T-helper 2 cell (primary cell): ENCODE measurements around the gene ZBTB20.
A peak's percentile ranks its signal among the peaks of the same experiment; 100 is the strongest.

ENCODE experiments used
- DNase-seq, 5 experiments: peaks; one replicate each; pipeline versions ENCODE4 v3.0.0 to v3.0.0-alpha.2; 2012 to 2022

Gene ZBTB20

GRCh38 chr3:114355653-114356052 is 791.4 kb downstream of the ZBTB20 start:
- no peak for DNase-seq

DNA sequence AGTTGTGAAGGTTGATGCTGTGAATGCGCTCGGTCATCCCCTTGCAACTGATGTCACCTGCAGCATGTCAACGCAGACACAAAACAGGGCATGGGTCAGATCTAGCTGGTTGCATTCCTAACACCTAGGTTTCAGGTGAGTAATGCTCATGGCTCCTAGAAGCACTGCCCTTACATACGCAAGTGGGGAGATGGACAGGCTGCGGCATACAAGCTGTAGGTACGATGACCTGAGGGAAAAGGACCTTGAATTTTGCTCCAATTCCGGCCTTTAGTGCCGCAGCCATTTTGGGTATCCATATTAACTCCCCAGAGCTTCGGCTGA is 795.3 kb downstream of the ZBTB20 start:
- DNase-seq = no peak

DNA sequence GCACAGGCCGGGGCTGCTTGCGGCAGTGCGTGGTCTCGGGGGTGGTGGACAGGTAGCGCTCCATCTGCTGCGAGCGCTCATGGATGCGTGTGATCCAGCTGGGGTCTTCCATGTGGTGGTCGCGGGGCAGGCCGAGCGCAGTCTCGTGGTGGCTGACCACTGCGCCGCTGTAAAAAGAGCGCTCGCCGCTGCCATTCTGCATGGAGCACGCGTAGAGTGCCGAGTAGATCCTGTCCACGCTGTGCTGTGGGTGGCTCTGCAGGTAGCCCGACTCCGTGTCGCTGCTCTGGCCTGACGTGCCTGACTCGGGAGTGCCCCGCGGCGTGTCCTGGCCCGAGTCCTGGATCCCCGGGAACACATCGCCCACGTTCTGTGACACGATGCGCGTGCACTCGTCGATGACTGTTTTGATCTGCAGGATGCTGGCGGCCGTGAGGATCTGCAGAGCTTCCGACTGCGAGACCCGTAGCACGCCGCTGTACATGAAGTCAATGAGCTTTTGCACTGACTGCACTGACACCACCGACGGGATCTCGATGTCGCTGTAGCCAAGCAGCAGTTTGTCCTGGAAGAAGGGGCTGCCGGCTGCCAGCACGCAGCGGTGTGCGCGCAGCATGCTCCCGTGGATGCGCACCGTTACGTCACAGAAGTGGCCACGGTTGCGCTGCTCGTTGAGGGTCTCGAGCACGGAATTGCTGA is 795.8 kb downstream of the ZBTB20 start:
- DNase-seq = no peak

DNA sequence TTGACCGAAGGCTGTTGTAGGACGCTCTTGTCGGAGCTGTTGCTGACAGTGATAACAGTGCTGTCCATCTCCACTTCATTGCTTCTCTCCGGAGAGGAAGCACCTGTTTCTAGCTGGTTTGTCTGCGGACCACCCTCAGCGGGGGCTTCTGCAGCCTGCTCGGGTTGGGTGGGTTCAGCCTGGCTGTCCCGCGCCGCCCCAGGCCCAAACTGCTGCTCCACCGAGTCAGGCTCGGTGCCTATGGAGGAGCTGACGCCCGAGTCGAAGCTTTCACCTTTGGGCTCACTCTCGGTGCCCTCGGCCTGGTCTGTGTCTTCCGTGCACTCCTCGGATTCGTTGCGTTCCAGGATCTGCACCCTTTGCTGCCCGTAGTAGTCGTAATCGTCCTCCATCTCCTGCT is 796.4 kb downstream of the ZBTB20 start:
- no peak for DNase-seq

DNA sequence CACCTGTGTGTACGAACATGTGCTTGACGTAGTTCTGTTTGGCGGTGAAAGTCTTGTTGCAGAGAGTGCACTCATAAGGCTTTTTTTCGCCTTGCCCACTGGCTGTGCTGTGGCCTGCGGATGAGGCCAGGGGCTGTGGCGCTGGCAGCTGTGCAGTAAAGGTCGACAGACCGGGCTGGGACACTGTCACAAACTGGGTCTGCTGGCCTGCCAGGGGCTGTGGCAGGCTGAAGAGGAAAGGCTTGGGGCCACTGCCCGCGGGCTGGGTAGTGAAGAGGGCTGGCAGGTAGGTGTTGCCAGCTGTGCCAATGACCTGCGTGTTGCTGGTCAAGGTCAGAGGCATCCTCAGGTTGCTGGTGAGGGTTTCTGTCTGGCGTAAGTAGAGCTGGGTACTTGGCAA is 796.8 kb downstream of the ZBTB20 start:
- DNase-seq = no peak

DNA sequence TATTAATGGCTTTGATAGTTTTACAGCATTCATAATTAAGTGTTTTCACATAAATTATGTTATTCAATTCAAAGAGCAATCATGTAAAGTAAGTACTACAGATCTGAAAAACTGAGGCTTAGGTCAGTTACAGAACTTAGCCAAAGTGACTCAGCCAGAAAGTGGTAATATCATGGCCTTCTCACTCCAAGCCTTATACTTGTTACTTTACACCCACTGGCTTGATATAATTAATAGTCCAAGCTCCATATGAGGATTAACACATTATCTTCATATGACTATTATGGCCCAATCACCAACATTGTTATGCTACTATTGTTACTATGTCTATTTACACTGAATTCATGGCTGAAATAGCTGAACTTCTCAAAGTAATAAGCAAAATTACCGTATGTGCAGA is 802.6 kb downstream of the ZBTB20 start:
- no peak for DNase-seq

DNA sequence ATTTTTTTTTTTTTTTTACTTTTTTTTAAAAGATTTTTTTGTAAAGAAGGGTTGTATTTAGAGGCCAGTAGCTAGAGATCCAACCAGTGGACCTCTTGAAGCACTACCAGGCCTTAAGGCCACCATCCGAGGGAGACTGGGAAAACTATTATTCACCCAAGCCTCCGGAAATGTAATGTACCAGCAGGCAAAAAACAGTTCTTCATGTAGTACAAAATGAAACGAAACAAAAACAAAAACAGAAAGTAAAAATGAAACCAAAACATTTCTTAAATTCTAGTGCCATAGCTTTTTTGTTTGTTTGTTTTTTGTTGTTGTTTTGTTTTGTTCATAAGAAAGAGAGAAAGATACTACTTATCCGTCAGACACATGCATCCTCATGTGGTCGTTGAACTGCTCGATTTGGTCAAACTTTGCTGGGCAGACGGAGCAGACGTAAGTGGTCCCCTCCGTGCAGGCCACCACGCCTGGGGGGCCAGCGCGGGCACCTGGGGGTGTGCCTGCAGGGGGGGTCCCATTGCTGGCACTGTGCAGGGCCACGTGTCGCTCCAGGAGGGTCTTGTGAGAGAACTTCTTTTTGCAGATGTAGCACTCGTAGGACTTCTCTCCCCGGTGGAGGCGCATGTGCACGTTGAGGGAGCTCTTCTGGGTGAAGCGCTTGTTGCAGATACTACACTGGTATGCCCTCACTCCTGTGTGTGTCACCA is 808.3 kb downstream of the ZBTB20 start:
- DNase-seq = peak in 1 of 5 experiments; percentile 55

- no peak for DNase-seq
These were observed 810.2 kb downstream of the ZBTB20 start for GRCh38 chr3:114336857-114337256.

DNA sequence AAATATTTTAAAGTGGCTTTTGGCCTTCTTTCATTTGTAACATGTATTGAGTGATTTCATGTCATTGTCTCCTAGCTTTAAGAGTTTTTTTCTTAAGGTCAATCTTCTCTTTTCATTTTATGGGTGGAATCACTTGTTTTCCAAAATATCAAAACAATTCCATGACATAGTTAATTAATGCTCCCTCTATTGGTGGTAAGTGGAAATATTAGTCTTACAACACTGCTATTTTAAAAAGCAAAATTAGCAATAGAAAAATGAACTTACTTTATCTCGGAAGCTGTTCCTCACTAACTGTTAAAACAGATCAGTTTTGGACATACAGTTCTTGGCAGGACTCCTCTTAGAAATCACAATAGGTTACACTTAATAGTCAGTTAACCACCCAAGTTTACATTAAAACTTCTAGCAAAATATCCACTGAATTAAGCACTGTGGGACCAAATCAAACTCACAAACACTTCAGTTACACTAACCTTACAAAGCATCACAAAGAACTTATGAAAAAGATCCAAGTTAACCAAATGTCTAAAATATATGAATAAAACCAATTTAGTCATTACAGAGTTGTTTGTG is 810.9 kb downstream of the ZBTB20 start:
- DNase-seq = no peak

GRCh38 chr3:114333923-114334240 is 813.2 kb downstream of the ZBTB20 start:
- no peak for DNase-seq

DNA sequence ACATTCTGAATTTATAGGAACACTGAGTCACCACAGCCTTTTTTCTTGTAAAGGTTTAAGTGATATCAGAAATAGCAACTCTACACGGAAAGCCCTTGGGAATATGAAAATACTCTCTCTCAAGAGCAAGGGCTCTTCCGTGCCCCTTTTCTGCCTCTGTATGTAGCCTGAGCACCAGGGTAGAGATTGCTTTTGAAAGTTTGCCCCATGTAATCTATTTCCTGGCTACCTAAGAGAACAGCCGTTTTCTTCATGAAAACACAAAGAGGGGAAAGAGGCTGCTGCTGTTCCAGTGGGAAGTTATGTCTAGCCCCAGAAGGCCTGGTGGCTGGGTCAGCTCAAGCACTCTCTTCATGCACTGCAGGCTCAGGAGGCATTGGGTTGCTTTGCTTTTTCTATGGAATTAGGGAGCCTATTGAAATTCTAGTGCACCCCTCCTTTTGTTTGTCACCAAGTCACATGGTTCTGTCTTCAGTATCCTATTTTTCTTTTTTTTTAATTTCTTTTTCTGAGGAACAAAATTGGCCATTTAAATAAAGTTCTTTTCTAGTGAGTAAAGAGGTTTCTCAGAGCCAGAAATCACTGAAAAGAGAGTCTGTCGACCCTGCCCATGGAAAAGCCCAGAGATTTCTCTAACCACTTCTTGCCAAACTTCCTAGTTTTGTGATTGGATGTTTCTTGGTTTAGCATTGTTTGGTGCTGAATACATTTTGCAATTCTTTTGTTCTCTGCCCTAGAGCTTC is 813.7 kb downstream of the ZBTB20 start:
- no peak for DNase-seq

GRCh38 chr3:114332342-114333179 is 814.5 kb downstream of the ZBTB20 start:
- DNase-seq = peak in 1 of 5 experiments; percentile 67

DNA sequence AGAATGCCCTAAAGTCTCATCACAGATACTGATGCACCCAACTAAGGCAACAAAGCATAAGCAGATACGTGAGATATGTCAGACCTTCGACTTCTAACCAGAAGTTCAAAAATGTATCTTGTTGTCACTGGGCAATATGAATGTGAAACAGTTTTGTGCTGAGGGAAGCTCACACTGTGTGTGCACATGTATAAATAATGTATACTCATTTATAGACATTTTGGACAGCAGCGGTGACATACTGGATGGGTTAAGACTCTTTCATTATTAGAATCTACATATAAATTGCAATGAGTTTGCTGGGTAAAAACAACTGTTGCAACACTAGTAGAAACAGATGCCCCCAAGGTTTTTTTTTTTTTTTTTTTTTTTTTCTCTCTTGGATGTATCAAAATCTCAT is 815.4 kb downstream of the ZBTB20 start:
- DNase-seq = peak in 1 of 5 experiments; percentile 44

GRCh38 chr3:114331007-114331406 is 816.1 kb downstream of the ZBTB20 start:
- no peak for DNase-seq

- DNase-seq = peak in 1 of 5 experiments; percentile 40
These were observed 817.3 kb downstream of the ZBTB20 start for GRCh38 chr3:114329823-114330222.

DNA sequence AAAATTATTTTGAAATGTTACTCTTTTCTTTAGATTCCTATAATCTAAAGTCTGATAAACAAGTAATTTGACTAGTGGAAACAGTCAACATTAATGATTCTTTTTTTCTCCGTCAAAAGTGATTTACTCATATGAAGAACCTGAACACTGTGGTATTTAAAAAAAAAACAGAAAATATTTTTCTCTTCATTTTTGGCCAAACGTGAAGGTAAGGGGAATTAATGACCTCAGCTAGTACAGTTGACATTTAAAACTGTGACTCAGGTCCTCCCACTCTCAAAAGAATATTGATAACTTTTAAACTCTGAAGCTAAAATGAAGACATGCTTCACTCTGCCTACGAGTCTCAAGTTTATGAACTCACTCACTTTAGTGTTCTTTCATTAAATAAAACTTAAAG is 818.7 kb downstream of the ZBTB20 start:
- DNase-seq = peak in 1 of 5 experiments; percentile 62

GRCh38 chr3:114327665-114328064 is 819.4 kb downstream of the ZBTB20 start:
- peak in 1 of 5 experiments; percentile 57 for DNase-seq

GRCh38 chr3:114323546-114324254 is 823.4 kb downstream of the ZBTB20 start:
- peak in 1 of 5 experiments; percentile 66 for DNase-seq

DNA sequence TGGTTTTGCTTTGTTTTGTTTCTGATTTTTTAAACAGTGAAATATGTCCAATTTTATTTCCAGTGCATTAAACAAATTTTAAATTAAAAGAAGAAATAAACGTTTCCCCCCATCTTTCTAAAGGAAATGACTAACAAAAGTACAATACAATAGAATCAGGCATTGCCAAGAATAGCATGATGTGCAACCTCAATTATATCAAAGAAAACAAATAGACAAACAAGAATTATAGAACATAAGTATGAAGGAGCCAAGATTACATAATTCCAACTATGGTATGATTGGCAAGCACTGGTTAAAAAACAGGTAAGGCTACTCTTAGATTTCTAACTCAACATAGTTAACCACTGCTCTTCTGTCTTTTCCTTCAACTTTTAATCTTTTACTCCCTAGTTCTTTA is 826.8 kb downstream of the ZBTB20 start:
- no peak for DNase-seq

DNA sequence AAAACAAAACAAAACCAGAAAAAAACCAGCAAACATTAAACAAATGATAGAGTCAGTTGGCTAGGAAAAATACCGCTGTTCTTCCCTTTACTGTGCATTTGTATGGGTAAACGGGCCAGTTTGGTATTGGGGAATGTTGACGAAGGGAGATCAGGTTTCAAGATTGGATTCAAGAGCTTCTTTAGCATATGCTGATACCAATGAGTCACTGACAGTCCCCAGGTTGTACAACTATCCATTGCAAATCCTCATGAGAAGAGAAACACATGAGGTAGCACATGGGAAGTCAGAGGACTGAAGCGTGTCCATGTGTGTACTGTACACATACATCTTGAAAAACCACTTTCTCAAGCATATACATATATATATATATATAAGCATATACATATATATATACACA is 827.6 kb downstream of the ZBTB20 start:
- DNase-seq = no peak

GRCh38 chr3:114318295-114318694 is 828.8 kb downstream of the ZBTB20 start:
- DNase-seq = peak in 1 of 5 experiments; percentile 65

DNA sequence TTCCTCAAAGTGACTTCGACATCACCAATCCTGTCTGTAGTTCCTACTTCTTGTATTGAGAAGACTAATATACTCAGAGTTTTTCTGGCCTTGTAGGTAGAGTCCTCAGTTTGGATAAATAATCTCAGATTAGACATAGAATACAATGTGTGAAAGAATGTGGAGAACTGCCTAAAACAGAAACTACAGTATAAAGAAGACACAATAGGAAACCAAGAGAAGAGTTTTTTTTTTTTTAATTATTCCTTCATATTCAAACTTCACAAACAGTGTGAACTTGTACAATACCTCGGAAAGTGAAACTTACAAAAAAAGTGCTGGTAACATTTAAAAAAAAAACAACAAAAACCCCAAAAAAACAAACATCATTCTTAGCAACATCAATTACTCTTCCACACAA is 832.8 kb downstream of the ZBTB20 start:
- DNase-seq = no peak
